Dedifferentiated amniotic fluid mesenchymal stem cell (primary cell): Measurements from ENCODE around the gene JARID2.
"Not testable (repeated sequence)": the region's sequence is repeated elsewhere in the genome, so short reads cannot be mapped to it uniquely, and the experiment has no call there.

Experiments
- DNase-seq: peaks from one replicate; pipeline ENCODE4 v3.0.0-alpha.2; 2016; ENCODE audit errors: extremely low spot score

Gene JARID2

GRCh38 chr6:15288856-15289255 lies 43.0 kb downstream of the JARID2 start:
- DNase-seq, result no peak

GRCh38 chr6:15289456-15289855 lies 43.6 kb downstream of the JARID2 start:
- DNase-seq, result not testable (repeated sequence)

GRCh38 chr6:15290067-15290680 lies 44.3 kb downstream of the JARID2 start:
- DNase-seq, result no peak

- DNase-seq, result no peak
These were observed 45.3 kb downstream of the JARID2 start for GRCh38 chr6:15290962-15291704.

GRCh38 chr6:15292721-15293302 lies 46.9 kb downstream of the JARID2 start:
- no peak for DNase-seq

GRCh38 chr6:15293674-15294073 lies 47.8 kb downstream of the JARID2 start:
- no peak for DNase-seq

- no peak for DNase-seq
These were observed 48.6 kb downstream of the JARID2 start for GRCh38 chr6:15294504-15294903.

- no peak for DNase-seq
These were observed 50.4 kb downstream of the JARID2 start for GRCh38 chr6:15296249-15296648.

- no peak for DNase-seq
These were observed 50.9 kb downstream of the JARID2 start for GRCh38 chr6:15296735-15297134.

- not testable (repeated sequence) for DNase-seq
These were observed 51.3 kb downstream of the JARID2 start for GRCh38 chr6:15297167-15297566.

GRCh38 chr6:15297895-15298590 lies 52.2 kb downstream of the JARID2 start:
- no peak for DNase-seq

- DNase-seq, result no peak
These were observed 53.7 kb downstream of the JARID2 start for GRCh38 chr6:15299430-15300131.

- no peak for DNase-seq
These were observed 55.5 kb downstream of the JARID2 start for GRCh38 chr6:15301179-15302006.

- no peak for DNase-seq
These were observed 57.5 kb downstream of the JARID2 start for GRCh38 chr6:15303162-15303919.

GRCh38 chr6:15303920-15304291 lies 58.0 kb downstream of the JARID2 start:
- no peak for DNase-seq

- DNase-seq, result no peak
These were observed 58.6 kb downstream of the JARID2 start for GRCh38 chr6:15304337-15305042.

GRCh38 chr6:15305496-15305895 lies 59.6 kb downstream of the JARID2 start:
- no peak for DNase-seq

GRCh38 chr6:15305909-15306308 lies 60.0 kb downstream of the JARID2 start:
- DNase-seq, result no peak

- no peak for DNase-seq
These were observed 62.8 kb downstream of the JARID2 start for GRCh38 chr6:15308435-15309213.
